Stimulated activated CD8-positive, alpha-beta memory T cell treated with anti-CD3 and anti-CD28 coated beads, Interleukin-4, amount 100 ng/mL, for 48 hours (primary cell): ENCODE results near the gene ACBD6.
A peak's percentile ranks its signal among the peaks of the same experiment; 100 is the strongest.

Experiments
- DNase-seq: peaks from one replicate; pipeline ENCODE4 v3.0.0-alpha.2; 2020

ACBD6 gene

DNA sequence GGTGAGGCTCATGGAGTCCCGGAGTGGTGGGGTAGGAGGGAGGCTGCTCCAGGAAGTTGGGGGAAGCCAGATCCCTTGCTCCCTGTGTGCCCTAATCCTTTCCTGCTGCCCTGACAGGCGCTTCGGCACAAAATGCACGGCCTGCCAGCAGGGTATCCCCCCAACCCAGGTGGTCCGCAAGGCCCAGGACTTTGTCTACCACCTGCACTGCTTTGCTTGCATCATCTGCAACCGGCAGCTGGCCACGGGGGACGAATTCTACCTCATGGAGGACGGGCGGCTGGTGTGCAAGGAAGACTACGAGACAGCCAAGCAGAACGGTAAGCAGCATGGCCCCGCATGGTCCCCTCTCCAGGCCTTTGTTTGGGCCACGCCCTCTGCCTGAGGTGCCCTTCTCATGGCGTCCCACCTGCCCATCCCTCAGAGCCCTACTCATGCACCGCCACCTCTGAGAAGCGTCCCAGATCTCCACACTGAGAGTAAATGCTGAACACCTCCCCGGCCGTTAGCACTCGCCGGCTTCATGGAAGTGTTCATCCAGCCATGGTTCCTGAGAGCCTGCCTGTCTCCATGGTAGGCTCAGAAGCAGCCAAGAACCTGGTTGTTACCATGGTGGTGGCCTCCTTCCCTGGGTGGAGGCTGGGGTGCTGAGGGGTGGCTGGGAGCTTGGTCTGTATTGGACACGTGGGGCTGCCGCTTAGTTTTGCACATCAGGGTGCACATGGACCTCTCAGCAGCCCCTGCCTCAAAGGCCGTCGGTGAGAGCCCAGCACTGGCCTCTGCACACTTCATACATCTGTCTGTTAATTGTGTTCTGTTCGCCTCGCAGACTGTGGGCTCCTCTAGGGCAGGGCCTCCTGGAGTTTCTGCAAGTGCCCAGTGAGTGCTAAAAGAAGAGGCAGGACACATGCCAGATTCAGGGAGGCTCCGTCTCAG lies 235.8 kb downstream of the ACBD6 start:
- DNase-seq: no peak

DNA sequence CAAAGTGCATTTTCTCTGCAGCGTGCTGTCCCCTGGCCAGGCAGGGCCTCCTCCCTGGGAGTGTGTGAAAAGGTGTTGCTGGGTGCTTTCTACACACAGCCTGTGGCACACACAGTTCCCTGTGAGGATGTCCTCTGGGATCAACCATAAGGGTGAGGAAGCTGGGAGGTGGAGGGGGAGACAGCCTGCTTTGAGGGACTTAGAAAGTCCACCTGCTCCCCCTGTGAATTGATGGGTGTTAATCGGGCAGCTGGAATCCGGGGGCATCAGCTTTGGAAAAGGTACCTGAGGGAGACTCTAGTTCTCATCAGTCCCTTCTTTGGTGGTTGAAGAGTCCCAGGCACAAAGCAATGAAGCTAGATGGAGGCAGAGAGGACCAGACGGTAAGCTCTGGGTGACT lies 236.5 kb downstream of the ACBD6 start:
- no peak for DNase-seq

DNA sequence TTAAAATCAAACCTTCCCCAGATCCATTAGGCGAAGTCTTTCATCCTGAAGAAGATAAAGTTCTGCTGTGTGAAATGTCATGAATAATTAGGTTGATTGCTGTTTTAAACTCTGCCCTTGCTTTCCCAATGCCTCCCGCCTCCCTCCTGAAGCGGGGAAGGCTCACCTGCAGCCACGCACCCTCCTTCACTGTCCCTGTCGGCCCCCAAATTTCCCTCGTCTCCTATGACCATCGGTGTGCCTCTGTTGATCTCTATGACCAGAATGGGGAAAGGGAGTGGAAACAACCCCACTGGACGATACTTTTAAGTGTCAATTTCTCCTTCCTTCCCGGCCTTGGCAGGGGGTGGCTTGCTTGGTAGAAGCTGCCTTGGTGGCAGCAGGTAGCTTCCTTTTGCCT lies 237.2 kb downstream of the ACBD6 start:
- DNase-seq: no peak

DNA sequence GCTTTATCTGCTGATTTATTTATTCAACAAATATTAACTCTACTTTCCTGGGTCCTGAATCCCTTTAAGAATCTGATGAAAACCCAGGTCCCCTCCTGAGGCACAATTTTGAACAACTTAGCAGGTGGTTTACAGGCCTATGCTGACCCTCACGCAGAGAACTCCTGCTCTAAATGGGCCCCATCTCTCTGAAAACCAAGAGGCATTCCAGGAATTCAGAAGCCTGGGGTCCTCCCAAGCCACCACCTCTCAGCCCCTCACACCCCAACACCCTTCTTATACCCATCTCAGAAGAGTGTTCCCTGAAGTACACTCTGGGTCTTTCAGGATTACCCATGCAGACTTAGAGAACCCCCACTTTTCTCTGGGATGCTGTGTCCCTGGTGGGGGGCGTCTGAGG lies 237.8 kb downstream of the ACBD6 start:
- DNase-seq: no peak

DNA sequence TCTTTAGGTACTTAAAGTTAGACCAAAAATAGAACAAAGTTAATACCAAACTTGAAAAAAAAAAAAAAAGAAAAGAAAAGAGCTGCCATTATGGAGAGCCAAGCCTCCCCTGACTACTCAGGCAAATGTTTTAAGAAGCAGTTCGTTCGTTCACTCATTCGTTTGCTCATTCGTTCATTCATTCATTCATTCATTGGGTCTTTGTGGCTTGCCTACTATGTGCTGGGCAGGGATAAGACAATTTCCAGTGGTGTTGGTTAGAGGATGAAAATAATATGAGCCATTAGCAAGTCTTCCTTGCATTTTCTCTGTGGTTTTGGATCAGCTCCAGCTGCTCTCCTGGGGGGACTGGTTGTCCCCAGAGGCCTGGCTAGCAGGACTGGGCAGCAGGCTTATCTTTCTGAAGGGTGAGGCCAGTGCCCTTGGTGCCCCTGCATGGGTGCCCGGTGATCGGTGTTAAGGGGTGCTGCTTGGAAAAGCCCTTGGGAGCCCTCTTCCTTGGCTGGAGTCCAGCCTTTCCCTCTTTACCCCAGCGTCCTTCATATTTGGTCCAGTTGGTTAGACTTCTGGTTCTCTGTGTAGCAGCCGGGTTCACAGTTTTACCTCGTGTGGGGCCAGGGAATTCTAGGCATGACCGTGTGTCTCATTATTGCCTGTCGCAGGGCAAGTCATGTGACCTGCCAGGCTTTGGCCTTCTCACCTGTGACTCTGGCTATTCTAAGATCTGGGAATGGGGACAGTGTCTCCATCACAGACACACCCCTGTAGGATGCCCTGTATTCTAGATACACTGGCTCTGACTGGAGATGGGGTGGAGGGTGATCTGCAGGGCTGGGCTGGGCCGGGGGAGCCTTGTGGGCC lies 239.5 kb downstream of the ACBD6 start:
- DNase-seq: no peak

DNA sequence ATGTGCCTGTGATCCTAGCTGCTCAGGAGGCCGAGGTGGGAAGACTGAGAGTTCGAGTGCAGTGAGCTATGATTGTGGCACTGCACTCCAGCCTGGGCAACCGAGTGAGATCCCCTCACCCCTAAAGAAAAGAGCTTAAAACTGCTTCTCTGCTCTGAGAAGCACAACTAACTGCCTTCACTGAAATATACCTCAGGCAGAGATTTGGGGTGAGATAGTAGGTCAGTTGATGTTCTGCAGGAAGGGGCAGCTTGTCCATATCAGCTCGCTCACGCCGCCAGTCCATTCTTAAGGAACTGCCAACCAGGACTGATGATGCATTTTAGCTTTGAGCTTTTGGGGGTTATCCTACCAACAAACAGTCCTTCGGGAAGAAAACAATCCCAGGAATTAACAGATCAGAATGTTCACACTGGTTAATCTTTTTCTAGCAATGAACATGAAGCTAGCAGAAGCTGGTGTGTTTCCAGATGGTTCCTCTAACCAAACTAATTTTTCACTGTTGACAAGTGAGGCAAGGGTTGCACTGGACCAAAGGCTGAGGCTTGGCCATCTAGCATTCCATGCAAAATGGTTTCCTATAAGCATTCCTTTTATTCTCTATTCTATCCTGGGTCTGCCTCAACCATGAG lies 240.7 kb downstream of the ACBD6 start:
- DNase-seq: no peak

DNA sequence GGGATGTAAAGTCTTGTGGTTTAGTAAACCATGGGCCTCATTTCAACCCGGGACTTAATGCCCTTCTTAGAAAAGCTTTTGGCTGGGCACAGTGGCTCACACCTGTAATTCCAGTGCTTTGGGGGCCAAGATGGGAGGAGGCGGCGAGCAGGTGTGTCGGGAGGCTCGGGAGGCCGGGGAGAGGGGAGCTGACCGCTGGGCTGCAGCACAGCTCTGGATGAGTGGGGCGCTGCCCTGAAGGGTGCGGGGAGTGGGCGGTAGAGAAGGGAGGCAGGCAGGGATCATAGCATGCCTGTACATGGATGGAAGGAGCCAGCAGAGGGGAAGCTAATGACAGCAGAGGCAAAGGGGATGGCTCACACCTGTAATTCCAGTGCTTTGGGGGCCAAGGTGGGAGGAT lies 241.3 kb downstream of the ACBD6 start:
- no peak for DNase-seq

DNA sequence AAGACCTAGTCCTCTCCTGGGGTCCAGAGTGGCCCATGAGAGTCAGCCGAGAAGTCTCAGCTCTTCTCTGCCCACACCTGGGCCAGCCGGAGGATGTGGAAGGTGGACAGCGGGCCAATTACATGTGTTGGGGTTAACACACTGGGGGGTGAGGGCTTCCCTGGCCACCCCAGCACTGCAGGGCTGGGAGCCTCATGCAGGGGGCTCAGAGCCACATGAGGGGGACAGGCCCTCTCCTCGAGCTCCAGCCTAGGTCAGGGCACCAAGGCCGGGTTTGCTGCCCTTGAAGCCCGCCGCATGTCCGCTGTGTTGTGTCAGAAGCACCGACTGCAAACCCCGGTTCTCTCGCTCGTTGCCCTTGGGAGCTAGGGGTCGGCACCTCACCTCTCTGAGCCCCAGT lies 241.8 kb downstream of the ACBD6 start:
- no peak for DNase-seq

DNA sequence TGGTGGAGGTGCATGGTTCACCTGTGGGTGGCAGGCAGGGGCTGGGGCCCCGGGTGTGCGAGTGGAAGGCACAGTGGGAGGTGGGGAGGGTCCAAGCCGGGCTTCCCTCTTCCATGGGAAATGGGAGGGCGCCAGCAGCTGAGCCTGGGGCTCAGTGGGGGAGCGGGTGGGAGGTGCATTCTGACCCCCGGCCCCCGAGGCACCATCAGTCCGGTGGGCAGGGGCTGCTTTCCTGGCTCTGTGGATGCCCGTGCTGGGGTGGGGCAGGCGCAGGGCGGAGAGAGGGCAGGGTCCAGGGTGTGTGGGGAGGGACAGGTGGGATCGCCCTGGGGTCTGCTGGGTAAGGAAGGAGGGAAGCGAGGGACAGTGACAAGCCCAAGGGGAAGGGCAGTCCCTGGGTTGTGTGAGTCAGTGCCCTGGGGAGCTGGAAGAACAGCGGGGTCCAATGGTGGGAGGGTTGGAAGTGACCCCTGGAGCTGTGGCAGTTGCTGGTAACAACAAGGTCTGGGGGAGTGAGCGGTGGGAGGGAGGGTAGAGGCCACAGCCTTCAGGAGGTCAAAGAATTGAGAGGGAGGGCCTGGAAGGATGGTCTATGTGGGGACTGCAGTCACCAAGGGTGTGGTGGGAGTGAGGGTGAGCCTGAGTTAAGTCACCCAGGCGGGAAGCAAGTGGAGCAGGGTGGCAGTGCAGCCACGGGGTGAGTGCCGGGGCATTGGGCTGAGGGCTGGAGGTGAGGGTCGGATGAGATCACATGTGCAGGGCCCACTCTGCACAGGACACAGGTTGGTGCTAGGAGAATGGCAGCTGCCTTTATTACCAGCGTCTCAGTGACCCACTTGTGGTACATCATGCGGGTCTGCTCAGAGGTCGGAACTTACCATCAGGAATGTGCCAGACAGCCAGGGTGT lies 242.7 kb downstream of the ACBD6 start:
- DNase-seq: no peak

DNA sequence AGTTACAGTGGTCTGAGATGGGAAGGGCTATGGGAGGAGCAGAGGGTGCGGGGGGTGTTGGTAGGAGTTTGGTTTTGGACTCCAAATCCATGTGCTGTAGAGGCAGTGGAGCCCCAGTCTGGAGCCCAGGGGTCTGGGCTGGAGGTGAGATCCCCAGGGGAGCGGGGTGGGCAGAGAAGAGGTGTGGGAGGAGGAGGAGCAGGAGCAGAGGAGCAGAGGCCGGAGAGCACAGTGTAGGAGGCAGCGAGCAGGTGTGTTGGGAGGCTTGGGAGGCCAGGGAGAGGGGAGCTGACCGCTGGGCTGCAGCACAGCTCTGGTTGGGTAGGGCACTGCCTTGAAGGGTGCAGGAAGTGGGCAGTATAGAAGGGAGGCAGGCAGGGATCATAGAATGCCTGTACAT lies 243.4 kb downstream of the ACBD6 start:
- DNase-seq: no peak

DNA sequence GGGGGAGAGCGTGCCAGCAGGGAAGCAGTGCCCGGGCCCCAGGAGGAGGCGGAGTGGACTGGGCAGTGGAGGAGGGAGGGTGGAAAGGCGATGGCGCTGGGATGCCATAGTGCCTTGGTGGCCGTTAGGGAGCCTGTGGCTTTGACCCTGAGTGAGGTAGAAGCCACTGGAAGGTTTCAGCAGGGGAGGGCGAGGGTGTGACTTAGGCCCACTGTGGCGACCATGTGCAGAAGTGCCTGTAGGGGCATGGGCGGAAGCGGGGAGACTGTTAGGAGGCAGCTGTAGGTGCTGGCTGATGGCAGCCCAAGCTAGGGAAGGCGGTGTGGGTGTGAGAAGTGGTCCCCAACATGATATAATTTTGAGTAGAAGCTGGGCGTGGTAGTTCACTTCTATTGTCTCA lies 244.1 kb downstream of the ACBD6 start:
- no peak for DNase-seq

DNA sequence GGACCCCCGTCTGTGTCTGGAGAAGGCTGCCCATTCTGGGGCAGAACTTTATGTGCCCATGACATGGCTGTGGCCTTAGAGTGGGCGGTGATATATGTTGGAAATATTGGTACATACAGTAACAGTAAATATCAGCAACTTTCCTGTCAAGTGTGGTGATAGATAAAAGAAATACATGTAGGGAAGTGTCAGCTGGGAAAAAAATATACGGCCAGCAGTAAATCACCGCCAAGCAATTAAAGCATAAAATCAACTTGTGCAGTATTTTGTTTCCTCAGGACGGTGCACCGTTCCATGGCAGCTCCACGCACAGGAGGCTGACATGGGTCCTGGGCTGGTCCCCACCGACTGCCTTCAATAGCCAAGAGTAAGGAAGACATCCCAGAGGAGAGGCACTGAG lies 244.9 kb downstream of the ACBD6 start:
- no peak for DNase-seq

DNA sequence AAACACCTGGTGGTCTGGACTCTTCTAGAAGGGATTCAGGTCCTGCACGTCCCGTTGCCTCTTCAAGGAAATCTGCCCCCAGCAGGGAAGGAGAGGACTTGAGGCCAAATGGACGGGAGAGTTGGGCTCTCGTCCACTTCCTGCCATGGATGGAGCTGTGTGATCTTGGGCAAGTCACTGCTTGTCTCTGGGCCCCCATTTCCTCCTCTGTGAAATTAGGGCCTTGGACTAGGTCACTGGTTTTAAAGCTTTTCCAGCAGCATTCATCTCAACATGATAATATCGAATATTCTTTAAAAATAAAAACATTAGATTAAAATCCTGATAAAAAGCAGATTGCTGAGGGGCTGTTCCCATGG lies 245.4 kb downstream of the ACBD6 start:
- DNase-seq: no peak

DNA sequence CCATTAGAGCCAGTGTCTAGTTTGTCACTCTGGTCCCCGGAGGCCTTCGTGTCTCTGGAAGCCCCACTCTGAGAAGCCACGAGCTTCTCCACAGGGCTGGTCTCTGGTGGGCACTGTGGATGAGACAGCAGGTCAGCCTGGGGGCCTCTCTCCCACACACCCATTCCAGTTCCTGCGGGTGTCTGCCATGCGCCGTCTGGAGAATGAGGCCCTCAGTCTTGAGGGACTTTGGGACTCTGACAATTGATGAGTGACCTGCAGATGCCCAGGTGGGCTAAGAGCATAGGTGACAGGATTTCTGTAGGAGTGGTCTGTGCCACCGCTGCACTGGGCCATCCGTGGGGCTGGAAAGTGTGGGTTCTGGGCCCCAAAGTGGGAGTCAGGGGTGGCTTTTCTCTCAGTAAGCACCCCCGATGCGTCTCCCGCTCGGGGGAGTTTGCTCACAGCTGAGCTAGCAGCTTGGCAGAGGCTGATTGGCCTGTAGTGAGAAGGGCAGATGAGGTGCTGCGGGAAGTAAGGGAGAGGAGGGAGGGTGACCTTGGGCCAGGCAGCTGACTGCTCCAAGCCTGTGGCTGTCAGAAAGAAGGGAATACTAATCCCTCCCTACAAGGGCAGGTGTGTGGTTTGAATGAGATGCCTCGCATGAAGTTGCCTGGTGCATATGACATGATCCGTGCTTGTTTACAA lies 245.9 kb downstream of the ACBD6 start:
- DNase-seq: no peak

DNA sequence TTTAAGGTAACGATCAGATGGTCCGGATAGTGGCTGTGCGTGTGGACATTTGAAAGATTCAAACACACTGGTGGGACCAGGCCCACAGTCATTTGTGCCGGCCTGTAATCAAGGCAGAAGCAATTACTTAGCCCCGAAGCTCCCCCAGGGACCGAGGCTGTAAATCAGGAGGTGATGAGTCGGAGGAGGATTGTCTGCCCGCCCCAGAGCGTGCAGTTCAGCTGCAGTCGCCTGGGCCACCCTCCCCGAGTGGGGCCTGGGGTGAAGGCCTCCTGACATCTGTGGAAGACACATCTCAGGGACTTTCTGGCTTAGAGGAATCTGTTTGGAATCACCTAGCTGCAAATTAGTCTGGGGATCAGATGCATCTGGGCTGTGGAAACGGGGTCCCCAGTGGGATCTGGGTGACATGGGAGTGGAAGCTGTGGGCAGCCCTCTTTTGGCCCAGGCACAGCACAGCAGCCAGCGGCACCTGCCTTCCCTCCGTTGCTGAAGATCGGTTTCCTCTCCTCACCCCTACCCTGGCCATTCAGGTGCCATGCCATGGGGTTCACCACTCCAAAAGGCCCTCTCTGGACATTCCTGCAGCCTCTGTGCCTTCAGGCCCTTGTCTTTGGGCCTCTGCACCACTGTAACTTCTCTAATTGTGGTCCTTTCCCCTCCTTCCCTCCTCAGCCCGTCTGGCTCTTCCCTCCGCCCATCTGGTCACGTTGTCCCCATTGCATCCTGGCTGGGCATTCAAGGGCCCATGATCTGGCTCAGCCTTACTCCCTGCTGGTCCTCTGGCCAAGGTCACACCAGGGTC lies 246.6 kb downstream of the ACBD6 start:
- DNase-seq: no peak

DNA sequence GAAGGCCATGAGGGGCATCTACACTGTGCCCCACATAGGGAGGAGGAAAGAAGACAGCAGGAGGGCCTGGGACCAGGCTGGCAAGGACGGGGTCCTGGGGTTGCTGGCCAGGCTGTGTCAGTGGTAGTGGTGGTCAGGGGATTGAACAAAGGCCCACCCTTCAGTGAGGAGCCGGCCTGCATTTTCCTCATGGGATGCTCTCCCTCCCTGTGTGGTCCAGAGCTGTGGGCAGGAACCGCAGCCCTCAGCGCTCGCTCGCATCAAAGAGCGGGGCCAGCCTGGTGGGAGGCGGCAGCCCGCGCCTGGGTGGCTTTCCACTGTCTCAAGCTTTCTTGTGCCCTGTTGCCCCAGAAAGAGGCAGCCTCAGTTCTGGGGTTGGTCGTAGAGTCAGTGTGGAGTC lies 247.5 kb downstream of the ACBD6 start:
- no peak for DNase-seq

DNA sequence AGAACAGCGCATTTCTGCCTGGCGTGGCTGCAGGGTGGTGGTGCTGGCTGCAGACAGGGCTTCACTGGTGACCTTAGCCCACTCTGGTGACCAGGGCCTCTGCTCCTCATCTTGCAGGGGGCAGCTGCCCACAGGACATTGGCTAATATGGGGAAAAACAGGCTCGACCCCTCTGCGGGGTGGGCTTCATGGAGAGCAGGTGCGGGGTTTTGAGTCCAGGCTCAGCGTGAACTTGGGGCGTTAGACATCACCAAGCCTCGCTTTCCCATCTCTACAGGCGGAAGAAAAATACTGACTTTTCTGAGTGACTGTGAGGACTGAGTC lies 247.9 kb downstream of the ACBD6 start:
- no peak for DNase-seq

DNA sequence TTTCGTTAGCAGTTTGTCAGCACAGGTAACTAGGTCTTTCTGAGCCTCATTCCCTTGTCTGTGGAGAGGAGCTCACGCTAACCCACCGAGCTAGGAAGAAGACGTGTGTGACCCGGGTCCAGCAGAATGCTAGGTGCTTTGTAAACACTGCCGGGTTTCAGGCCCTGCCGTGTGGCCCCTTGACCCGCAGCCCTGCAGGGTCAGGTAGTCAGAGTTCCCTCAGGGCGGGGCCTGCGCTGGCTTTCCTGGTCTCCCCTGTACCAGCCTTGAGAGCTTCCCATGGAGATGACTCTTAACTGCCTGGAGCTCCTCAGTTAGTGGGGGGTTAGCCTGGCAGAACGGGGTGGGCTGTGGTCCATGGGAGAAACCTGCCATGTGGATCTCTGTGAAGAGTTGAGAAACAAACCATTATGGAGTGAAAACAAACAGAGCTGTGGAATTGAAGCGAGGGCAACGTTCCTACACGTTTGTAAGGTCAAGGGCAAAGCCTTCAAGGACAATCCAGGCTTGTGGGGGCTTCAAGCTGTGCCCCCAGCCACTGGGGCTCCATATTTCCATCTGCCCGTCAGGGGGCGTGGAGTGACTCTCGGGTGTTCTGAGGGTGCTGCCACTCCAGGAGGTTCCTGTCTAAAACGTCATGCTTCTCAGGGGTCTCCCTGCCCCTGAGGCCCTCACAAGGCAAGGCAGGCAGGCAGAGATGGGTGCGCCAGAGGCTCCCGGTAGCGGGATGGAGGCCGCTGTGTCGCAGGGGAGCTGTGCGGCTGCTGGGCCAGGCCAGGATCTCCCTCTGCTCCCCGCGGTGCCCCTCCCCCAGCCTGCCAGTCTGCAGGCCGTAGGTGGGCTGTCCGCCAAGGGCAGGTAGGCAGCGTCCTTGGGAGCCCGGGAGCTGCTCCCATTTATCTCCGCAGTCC lies 248.5 kb downstream of the ACBD6 start:
- no peak for DNase-seq

DNA sequence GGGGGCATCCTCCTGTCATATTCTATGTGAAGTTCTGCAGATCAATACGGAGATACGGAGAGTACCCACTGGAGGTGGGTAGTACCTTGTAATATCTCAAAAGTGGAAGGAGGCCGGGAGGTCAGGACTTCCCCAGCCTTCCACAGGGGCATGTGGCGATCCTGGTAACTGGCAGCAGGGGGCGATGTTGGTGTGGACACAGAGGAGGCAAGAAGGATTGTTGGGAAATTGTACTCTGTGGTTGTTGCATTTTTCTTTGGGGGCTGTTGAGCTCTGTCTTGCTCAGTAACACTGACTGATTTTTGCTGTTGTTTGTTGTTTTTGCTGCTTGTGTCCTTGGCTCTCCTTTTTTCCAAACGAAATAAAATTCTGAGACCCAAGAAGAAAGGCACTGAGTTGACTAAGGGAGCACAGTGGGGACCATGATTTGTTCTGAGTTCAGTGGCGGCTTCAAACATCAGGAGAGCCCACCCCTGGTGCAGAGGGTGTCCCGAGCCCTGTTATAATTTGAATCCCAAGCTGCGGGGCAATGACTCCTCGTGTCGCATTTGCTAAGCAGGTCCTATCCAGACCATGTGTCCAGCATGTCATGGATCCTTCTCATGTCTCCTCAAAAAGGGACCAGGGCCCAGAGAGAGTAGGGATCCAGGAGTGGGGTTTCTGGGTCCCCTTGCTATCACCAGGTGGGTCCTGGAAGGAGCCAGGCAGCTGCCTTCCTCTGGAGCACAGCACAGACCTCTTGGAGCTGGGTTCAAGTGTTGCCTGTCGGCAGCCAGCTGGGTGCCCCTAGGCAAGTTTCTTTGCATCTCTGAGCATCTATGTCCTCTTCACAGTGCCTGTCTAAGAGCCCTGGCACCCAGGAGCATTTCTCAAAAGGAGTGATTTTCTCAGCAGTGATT lies 249.5 kb downstream of the ACBD6 start:
- DNase-seq: peak; percentile 91
